SIG-M5 treated with dmso at 0.1 percent for 504 hours (cell line): ENCODE measurements around the gene NLRP3.

ENCODE experiments used
- DNase-seq: peaks from one replicate; lab custom pipeline; 2025; ENCODE audit not compliant: unreplicated experiment; lab: John Stamatoyannopoulos, UW

NLRP3 gene

DNA sequence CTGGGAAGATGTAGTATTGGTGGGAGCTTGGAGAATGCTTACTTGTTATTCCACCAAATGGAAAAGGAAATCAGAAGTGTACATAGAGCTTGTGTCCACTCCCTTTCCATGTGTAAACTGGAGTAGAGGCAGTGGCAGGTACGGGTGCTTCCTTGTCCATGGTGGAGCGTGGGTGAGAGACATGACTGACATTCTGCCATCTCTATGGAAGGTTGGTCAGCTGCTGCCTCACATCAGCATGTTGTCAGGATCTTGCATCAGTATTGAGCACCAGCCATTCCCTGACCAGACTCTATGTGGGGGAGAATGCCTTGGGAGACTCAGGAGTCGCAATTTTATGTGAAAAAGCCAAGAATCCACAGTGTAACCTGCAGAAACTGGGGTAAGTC, 19.8 kb downstream of the NLRP3 start:
- no peak for DNase-seq

DNA sequence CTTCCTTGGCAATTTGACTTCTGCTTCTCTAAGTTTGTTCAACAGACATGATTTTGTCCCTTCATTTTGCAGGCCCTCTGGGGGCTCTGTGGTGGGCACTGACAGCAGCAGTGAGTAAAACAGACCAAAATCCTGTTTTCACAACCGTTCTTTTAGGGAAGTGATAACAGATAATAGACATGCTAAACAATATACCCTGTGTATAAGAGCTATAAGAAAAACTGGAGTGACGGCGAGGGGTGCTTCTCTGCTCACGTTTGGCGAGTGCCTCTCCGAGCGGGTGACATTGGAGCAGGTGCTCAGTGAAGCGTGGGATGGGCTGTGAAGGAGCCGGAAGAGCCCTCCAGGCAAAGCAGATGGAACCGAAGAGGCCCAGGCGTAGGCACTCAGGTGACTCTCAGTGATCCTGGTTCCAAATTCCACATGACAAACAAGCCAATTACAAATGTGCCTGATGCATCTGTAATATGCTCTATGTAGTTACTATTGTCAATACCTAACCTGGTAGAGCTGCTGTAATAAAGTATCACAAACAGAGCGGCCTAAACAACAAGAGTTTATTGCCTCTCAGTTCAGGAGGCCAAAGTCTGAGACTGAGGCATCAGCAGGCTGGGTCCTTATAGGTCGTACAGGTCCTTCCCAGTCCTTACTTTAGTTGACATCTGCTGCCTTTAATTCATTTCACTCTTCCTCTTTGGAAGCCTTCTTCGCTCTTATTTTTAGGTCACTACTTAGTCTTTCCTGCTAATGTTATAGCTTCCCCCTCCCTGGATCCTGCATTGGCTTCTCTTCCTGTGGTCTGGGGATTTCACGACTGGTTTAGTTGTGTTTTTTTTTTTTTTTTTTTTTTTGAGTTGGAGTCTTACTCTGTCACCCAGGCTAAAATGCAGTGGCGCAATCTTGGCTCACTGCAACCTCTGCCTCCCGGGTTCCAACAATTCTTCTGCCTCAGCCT, 21.9 kb downstream of the NLRP3 start:
- peak; percentile 71 for DNase-seq

DNA sequence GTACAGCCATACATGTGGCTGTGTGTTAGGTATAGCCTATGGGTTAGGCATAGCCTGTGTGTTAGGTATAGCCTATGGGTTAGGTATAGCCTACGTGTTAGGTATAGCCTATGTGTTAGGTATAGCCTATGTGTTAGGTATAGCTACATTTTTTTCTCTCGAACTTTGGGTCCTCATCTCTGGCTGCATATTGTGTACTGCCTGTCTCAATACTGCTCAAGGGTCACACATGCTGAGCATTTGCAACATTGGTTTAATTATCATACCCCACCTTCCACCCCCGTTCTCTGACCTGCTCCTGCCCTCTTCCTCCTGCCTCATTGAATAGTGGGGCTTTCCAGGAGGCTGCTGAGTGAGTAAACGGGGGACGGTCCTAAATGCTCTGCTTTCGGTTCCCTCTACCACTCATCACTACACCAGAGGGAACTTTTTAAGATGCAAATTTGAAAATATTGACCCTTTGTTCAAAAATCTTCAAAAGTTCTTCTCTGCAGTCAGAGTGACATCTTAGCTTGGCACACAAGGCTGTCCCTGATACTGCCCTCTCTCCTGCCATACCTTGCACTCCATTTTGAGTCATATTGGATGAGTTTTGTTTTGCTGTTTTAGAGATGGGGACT, 24.1 kb downstream of the NLRP3 start:
- DNase-seq = peak; percentile 19

GRCh38 chr1:247441606-247442005, 25.6 kb downstream of the NLRP3 start:
- peak; percentile 64 for DNase-seq

DNA sequence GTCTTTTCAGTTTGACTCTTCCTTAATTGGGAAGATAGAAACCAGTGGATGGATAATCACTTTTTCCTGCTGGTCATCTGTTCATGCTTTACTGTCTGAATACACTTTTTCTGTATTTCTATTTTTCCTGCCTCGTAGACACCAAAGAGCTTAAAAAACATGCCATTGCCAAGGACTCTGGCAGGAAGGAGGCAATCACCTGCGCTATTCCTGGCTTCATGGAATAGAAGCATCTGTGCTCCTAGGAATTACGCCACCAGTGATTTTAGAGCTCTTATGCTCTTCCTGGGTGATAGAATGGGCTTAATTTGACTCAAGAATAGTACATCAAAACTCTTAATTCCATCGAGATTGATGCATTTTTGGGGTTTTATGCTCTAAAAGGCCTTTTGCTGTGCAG, 26.2 kb downstream of the NLRP3 start:
- DNase-seq = no peak

DNA sequence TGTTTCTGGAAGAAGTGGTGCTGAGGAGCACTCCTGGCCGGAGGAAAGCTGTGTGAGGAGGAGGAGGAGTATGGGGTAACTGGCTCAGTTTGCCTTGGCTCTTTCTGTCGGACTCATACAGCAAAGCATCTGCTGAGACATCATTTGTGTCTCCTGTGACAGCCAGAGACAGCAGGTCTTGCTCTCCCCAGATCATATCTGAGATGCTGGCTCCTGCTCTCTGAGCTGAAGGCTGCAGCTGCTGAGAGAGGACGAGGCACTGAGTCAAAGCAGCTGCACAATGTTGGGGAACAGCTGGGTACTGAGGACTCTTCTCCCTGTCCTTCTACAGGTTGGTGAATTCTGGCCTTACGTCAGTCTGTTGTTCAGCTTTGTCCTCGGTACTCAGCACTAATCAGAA, 27.7 kb downstream of the NLRP3 start:
- DNase-seq = no peak

DNA sequence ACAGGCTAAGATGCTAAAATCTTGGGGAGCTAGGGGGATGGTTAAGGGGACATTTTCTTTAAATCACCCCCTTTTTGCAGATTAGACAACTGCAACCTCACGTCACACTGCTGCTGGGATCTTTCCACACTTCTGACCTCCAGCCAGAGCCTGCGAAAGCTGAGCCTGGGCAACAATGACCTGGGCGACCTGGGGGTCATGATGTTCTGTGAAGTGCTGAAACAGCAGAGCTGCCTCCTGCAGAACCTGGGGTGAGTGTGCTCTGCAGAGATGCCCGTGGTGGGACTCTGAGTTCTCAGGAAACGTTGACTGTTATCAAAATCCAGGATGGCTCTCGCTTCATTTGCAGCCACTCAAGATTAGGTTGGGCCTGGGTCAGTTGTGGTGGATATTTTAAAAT, 28.6 kb downstream of the NLRP3 start:
- no peak for DNase-seq

DNA sequence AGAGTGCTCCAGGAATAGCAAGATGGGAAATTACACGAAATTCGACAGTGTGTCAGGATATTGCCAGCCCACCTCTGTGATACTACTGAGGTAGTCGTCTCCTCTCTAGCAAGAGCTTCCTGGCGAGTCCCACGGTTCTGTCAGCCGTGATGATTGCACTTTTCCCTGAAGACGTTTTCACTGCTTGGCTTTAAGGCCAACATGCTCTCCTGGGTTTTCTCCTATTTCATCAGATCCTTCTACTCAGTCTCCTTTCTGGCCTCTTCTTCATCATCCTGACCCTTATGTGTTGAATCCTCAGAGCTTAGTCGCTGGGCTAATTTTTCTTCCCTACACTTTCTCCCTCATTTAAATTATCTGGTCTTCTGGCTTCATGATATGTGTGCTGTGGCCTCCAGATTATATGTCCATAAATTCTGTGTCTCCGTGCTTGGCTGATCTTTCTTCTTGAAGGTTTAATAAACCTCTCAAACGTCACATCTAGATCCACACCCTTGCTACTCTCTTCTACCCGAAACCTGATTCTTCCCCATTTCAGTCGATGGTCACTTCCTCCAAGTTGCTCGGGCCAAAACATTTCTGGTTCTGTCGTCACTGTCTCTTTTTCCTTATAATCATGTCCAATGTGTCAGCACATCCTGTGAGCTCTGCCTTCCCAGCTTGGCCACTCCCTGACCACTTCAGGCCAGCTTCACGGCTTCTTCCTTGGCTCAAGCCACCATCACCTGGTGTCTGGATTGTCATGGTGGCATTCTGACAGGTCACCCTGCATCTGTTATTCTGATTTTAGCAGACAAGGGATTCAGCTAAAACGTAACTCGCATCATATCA, 29.8 kb downstream of the NLRP3 start:
- DNase-seq = no peak

GRCh38 chr1:247447162-247447909, 31.4 kb downstream of the NLRP3 start:
- no peak for DNase-seq

DNA sequence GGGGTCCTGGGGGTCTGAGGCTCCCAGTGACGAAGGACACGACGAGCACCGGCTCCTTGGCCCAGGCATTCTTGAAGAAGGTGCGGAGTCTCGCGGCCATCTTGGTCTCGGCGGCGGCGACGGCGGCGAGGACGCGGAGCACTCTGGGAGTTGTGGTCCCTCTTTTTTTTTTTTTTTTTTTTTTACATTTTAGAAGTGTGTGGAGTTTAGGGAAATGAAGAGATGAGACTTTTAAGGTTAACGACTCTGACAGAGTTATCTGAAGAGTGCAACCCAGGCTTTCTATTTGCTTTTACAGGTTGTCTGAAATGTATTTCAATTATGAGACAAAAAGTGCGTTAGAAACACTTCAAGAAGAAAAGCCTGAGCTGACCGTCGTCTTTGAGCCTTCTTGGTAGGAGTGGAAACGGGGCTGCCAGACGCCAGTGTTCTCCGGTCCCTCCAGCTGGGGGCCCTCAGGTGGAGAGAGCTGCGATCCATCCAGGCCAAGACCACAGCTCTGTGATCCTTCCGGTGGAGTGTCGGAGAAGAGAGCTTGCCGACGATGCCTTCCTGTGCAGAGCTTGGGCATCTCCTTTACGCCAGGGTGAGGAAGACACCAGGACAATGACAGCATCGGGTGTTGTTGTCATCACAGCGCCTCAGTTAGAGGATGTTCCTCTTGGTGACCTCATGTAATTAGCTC, 32.3 kb downstream of the NLRP3 start:
- DNase-seq = no peak

GRCh38 chr1:247451388-247452010, 35.5 kb downstream of the NLRP3 start:
- no peak for DNase-seq

GRCh38 chr1:247452447-247453039, 36.6 kb downstream of the NLRP3 start:
- no peak for DNase-seq

DNA sequence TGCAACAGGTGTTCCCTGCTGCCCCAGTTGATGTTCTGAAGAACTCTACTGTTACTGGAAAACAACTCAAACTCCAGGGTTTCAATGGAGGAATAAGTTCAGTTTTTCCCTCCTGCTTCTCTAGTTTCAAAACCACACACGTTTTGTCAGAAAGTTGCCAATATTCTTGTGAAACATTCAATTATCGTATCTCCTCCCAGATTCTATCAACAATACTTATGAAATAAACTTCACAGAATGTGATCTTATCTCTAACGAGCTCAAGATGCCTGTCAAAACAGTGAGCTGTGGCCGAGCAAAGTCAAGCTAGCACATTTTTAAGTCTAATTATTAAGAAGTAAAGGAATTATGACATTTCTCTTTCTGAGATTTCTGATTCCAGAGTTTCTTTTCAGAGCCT, 37.3 kb downstream of the NLRP3 start:
- DNase-seq = peak; percentile 75

DNA sequence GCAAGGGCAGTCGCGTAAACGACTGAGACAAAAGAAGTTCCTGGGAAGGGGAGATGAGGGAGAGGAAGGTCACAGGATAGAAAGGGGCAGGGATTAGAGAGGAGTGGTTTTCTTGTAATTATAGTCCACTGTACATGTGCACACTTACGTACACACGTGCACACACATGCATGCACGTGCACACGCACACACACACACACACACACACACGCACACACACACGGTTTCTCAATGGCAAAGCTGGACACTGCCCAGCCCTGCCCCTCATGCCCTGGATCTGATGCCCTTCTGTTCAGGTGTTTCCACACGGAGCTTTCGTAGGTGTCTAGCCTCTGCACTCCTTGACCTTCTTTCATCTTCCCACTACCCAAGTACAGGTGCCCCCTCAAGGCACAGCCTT, 38.0 kb downstream of the NLRP3 start:
- DNase-seq = no peak

DNA sequence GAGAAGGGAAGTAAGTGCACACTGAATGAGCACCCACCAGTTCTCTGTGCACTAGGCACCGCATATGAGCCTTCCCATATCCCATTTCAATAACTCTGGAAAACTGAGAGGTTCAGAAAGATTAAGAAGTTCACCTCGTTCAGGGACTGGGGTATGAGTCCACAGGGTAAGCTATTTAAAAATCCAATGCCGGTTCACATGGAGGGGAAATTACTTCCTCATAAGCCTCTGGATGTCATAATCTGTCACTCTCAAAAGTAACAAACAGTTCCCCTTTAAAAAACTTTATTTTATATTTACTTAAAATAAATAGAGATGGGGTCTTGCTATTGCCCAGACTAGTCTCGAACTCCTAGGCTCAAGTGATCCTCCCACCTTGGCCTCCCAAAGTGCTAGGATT, 40.0 kb downstream of the NLRP3 start:
- peak; percentile 74 for DNase-seq

- DNase-seq = no peak
These were observed 41.1 kb downstream of the NLRP3 start for GRCh38 chr1:247456914-247457639.

DNA sequence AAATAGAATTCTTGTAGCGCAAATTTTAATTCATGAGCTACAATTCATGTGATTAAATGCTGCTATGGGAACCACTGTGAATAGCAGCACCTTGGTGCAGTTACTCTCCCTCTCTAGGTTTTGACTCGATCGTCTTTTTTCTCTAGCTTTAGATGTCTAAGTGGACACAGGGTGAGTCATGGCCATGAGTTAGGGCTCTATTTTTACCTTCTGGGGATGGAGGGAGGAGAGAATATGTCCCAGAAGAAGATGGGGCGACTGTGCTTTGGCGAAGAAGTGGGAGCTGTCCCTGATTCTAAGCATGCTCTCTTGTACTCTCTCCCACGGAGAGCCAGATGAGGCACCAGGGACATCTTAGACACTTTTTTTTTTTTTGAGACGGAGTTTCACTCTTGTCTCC, 43.5 kb downstream of the NLRP3 start:
- DNase-seq = no peak

DNA sequence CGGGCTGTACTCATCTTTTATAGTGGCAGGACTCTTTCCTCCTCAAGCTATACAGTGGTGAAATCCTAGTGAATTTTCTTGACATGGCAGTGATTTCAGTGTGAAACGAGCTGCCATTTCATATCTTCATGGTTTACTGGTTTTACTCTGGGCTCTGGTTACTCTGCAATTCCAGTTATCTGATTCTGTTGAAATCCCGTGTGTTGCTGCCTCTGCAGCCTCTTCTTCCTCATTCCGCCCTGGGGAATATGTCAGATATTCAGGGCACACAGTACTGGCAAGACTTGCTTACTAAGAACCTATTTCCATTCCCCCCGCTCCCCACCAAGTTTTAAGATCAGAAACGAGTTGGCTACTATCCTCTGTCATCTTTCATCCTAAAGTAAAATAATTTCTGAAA, 49.8 kb downstream of the NLRP3 start:
- DNase-seq = no peak

DNA sequence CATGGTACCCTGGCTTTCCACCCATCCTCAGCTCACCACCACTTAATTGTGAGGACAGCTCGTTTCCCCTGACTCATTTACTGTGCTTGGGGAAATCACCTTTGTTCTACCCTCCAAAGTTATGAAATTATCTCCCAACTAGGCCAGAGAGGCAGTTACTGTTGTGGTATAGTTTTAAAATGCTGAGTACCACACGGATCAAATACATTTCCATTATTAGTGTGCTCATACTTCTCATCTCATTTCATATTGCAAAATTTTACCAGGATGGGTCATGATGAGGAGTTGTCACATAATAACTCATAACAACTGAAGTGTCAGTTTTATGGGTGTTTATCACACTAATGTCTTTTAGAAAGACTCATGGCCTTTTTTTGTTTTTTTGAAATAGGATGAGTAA, 51.2 kb downstream of the NLRP3 start:
- no peak for DNase-seq
